Glomerular visceral epithelial cell (primary cell): Measurements from ENCODE around the gene HMGCL.
"Not testable (repeated sequence)": the region's sequence is repeated elsewhere in the genome, so short reads cannot be mapped to it uniquely, and the experiment has no call there.

Experiments used
- DNase-seq: peaks from one replicate; pipeline ENCODE4 v3.0.0-alpha.2; 2016; ENCODE audit errors: extremely low spot score

HMGCL gene

GRCh38 chr1:23798662-23799142 is 26.5 kb downstream of the HMGCL start:
- no peak for DNase-seq

GRCh38 chr1:23797478-23798448 is 27.5 kb downstream of the HMGCL start:
- DNase-seq: no peak

GRCh38 chr1:23796466-23797271 is 28.6 kb downstream of the HMGCL start:
- DNase-seq: no peak

- DNase-seq: no peak
Observed at GRCh38 chr1:23795676-23796465, 29.4 kb downstream of the HMGCL start.

GRCh38 chr1:23794732-23795182 is 30.5 kb downstream of the HMGCL start:
- not testable (repeated sequence) for DNase-seq

GRCh38 chr1:23793861-23794731 is 31.1 kb downstream of the HMGCL start:
- DNase-seq: no peak

GRCh38 chr1:23793018-23793781 is 32.0 kb downstream of the HMGCL start:
- DNase-seq: peak; percentile 74

- no peak for DNase-seq
Observed at GRCh38 chr1:23792151-23792945, 32.9 kb downstream of the HMGCL start.

- DNase-seq: peak; percentile 47
Observed at GRCh38 chr1:23791516-23792047, 33.6 kb downstream of the HMGCL start.

- peak; percentile 89 for DNase-seq
Observed at GRCh38 chr1:23790696-23791515, 34.3 kb downstream of the HMGCL start, which contains the start of gene LYPLA2. Gene LYPLA2 (plus strand): TSS chr1:23791145. CDS start chr1:23792683, 1,538 bp downstream.

- DNase-seq: no peak
Observed at GRCh38 chr1:23788695-23789094, 36.5 kb downstream of the HMGCL start.

- DNase-seq: no peak
Observed at GRCh38 chr1:23787701-23788100, 37.5 kb downstream of the HMGCL start.

- DNase-seq: no peak
Observed at GRCh38 chr1:23784846-23785245, 40.4 kb downstream of the HMGCL start.

- not testable (repeated sequence) for DNase-seq
Observed at GRCh38 chr1:23783141-23783540, 42.1 kb downstream of the HMGCL start.

- peak; percentile 22 for DNase-seq
Observed at GRCh38 chr1:23779826-23780371, 45.3 kb downstream of the HMGCL start.

GRCh38 chr1:23777979-23778814 is 47.0 kb downstream of the HMGCL start, which contains the start of gene PITHD1:
Gene PITHD1 (plus strand): TSS chr1:23778418. CDS start chr1:23778516, 98 bp downstream.
- peak; percentile 86 for DNase-seq
